HG03521 (cell line): Measurements from ENCODE around the gene FBXL19.

Source experiments
- ATAC-seq: cut with Tn5 transposase; IDR thresholded peaks from one replicate; pipeline ENCODE4 v1.9.1; 2021; ENCODE audit warnings: mild to moderate bottlenecking, moderate library complexity; ENCODE audit not compliant: unreplicated experiment

Gene FBXL19

DNA sequence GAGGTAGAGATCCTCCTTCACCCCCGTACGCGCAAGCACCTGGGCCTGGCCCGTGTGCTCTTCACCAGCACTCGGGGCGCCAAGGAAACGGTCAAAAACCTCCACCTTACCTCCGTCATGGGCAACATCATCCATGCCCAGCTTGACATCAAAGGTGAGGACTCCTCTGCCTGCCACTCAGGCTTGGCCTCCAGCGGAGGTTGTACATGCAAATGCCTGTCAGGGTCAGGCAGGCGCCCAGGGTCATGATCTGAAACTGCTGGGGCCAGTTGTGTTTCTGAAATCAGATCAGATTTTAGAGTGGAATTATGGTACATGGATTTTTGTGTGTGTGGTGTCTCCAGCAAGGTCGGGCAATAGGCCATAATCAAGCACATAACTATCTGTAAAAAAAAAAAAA lies 38.0 kb downstream of the FBXL19 start:
- no peak for ATAC-seq

DNA sequence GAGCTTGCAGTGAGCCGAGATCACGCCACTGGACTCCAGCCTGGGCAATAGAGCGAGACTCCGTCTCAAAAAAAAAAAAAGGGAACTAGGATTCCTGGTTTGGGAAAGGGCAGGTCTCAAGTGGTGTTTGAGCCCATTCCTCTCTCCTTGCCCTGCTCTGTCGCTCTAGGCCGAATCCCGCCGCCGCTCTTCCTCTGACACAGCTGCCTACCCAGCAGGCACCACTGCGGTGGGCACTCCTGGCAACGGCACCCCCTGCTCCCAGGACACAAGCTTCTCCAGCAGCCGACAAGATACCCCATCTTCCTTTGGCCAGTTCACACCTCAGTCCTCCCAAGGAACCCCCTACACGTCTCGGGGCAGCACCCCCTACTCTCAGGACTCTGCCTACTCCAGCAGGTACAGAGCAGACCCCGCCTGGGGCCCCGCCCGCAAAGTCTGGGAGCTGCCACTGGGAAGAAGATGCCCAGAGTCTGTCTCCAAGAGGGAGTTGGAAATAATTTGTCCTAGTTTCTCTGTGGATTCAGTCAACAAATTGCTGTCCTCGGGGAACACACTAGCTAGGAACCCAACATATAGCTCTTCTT lies 40.6 kb downstream of the FBXL19 start:
- no peak for ATAC-seq

DNA sequence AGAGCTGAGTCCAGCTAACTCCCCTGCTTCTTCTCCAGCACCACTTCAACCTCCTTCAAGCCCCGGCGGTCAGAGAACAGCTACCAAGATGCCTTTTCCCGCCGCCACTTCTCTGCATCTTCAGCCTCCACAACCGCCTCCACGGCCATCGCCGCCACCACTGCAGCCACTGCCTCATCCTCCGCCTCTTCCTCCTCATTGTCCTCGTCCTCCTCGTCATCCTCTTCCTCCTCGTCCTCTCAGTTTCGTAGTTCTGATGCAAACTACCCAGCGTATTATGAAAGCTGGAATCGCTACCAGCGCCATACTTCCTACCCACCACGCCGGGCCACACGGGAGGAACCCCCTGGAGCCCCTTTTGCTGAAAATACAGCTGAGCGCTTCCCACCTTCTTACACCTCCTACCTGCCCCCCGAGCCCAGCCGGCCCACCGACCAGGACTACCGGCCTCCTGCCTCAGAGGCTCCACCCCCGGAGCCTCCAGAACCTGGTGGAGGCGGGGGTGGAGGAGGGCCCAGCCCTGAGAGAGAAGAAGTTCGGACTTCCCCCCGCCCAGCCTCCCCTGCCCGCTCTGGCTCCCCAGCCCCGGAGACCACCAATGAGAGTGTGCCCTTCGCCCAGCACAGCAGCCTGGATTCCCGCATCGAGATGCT lies 41.3 kb downstream of the FBXL19 start:
- no peak for ATAC-seq

DNA sequence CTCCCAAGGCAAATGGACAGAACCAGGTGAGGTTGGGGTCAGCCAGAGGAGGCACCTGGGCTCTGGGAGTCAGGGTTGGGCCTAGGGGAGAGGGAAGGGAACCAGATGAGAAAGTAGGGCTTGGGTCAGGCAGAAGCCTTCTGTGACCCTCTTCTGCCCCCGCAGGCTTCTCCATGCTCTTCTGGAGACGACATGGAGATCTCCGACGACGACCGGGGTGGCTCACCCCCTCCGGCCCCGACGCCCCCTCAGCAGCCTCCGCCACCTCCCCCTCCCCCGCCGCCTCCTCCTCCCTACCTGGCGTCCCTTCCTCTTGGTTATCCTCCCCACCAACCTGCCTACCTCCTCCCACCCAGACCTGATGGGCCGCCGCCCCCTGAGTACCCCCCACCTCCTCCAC lies 42.1 kb downstream of the FBXL19 start:
- ATAC-seq, result no peak

DNA sequence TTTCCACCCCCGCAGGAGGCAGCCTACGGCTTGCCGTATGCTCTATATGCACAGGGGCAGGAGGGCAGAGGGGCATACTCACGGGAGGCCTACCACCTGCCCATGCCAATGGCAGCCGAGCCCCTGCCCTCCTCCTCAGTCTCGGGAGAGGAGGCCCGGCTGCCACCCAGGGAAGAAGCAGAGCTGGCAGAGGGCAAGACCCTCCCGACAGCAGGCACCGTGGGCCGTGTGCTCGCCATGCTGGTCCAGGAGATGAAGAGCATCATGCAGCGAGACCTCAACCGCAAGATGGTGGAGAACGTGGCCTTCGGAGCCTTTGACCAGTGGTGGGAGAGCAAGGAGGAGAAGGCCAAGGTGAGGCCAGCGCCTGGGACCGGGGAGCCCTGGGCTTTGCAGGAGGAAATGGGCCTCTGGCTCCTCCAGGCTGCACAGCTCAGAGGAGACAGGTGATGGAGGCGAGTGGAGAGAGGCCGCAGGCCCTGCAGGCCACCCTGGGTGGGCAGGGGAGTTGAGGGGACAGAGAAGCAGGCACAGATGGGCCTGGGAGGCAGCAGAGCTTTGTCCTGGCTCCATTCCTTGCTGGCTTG lies 42.8 kb downstream of the FBXL19 start:
- no peak for ATAC-seq

DNA sequence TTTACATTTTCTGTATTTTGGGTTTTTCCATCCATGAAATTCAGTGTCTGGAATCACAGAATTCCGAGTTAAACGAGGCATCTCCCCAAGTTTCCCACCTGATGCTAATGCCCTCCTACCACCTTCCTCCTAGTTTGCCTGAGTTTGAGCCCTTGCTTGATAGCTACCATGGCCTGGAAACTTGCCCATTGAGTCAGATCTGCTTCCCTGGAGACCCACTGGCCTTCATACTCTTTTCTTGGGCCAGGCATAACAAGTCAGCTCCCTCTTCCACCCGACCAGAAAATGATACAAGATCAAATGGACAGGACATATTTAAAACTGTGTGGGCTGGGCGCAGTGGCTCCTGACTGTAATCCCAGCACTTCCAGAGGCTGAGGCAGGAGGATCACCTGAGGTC lies 44.4 kb downstream of the FBXL19 start:
- ATAC-seq, result no peak

DNA sequence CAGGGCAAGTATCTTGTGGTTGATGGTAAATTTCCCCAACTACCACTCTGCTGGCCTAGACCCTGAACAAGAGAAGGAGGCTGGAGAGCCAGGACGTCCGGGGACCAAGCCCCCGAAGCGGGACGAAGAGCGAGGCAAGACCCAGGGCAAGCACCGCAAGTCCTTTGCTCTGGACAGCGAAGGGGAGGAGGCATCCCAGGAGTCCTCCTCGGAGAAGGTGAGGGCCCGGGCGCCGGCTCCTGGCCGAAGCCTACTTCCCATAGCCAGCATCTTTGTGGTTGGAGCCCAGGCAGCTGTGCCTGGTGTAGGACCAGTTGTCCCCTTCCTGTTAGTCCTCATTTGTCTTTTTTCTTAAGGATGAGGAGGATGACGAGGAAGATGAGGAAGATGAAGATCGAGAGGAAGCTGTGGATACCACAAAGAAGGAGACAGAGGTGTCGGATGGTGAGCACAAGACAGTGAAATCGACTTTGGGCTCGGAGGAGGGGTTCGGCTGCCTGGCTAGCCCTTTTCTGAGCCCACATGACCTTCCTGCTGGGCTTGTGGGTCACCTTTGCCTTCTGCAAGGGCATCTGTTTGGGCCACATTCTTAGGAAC lies 46.0 kb downstream of the FBXL19 start:
- ATAC-seq, result no peak

DNA sequence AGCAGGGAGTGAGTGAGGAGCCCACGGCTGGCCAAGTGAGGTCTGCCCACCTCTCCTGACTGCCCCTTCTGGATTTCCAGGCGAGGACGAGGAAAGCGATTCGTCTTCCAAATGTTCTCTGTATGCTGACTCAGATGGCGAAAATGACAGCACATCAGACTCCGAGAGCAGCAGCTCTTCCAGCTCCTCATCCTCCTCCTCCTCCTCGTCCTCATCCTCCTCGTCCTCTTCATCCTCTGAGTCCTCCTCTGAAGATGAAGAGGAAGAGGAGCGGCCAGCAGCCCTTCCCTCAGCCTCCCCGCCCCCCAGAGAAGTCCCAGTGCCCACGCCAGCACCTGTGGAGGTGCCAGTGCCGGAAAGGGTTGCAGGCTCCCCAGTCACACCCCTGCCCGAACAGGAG lies 47.9 kb downstream of the FBXL19 start:
- ATAC-seq, result no peak

DNA sequence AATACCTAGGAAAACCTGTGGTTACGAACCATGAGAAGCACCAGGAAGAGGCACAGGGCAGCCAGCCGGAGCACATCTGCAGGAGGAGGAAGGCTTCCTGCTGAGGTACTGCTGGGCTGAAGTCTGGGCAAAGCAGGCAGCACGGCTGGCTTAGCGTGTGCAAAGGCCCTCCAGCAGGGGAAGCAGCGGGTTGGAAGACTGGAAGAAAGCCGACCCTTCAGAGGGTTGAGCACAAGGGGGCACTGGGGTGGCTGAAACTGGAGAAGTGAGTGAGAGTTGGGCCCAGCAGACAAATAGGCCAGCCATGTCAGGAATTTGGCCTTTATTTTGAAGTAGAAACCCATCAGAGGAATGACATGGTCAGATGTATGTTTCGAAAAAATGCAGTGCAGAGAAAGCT lies 49.5 kb downstream of the FBXL19 start:
- no peak for ATAC-seq

DNA sequence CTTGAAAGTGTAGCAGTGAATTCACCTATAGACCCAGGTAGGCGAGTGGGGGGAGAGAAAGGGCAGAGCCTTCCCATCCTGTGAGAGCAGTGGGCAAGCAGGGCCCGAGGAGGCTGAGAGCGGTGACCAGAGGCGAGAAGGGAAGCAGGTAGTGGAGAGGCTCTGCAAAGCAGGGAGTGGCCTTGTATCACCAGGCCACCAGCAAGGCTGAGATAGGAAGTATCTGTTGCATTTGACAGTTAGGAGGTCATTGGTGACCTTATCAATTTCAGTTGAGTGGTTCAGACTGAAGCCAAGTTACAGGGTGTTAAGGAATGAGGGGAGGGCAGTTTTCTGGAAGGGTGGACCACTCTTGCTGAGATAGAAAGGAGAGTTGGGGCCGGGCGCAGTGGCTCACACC lies 51.0 kb downstream of the FBXL19 start:
- ATAC-seq, result no peak

DNA sequence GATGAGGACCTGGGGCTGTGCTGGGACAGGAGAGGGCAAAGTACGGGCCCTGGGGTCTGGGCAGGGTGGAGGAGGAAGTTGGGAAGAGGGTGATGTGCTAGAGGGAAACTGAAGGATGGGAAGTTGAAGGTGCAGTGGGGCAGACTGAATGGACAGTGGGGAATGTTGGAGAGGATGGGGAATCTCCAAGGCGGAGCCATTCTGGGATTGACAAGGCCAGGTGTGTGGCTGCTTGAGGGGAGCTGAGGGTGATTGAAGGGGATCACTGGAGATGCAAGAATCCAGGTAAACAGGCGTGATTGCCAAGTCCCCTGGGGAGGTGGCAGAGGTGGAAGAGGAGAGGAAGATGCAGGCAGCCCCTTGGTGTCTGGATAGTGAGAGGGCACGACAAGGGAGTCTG lies 53.1 kb downstream of the FBXL19 start:
- no peak for ATAC-seq

DNA sequence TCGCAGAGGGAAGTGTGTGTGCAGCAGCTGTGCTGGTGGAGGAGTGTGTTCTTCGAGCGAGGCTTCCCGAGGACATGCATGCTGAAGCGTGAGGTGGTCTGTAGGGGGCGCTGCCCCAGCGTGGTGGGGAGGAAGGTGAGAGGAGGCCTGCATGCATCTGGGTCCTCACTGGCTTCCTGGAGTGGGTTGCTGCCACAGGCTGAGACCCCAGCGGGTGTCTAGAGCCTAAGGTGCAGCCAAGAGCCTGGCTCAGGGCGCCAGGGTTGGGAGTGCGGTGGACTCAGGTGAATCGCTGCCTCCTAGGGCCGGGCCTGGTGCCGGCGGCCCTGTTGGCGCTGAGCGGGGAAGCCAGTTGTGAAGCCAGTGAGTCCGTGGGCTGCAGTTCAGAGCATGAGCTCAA lies 54.1 kb downstream of the FBXL19 start:
- no peak for ATAC-seq

DNA sequence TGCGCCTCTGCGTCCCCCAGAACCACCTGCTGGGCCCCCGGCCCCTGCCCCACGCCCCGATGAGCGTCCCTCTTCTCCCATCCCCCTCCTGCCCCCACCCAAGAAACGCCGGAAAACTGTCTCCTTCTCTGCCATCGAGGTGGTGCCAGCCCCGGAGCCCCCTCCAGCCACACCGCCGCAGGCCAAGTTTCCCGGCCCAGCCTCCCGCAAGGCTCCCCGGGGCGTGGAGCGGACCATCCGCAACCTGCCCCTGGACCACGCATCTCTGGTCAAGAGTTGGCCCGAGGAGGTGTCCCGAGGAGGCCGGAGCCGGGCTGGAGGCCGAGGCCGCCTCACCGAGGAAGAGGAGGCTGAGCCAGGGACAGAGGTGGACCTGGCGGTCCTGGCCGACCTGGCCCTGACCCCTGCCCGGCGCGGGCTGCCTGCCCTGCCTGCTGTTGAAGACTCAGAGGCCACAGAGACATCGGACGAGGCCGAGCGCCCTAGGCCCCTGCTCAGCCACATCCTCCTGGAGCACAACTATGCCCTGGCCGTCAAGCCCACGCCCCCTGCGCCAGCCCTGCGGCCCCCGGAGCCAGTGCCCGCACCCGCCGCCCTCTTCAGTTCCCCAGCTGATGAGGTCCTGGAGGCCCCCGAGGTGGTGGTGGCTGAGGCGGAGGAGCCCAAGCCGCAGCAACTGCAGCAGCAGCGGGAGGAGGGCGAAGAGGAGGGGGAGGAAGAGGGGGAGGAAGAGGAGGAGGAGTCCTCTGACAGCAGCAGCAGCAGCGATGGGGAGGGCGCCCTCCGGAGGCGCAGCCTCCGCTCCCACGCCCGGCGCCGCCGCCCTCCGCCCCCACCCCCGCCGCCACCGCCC lies 56.0 kb downstream of the FBXL19 start:
- no peak for ATAC-seq

DNA sequence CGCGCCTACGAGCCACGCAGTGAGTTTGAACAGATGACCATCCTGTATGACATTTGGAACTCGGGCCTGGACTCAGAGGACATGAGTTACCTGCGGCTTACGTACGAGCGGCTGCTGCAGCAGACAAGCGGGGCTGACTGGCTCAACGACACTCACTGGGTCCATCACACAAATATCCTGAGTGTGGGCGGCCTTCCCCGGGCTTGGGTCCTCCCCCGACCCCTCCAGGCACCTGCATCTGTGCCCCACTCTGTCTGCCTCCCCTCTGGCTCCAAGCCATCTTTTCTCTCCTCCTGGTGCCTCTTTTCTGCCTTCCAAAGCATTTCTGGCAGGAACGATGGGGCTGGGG lies 56.6 kb downstream of the FBXL19 start:
- ATAC-seq, result no peak

DNA sequence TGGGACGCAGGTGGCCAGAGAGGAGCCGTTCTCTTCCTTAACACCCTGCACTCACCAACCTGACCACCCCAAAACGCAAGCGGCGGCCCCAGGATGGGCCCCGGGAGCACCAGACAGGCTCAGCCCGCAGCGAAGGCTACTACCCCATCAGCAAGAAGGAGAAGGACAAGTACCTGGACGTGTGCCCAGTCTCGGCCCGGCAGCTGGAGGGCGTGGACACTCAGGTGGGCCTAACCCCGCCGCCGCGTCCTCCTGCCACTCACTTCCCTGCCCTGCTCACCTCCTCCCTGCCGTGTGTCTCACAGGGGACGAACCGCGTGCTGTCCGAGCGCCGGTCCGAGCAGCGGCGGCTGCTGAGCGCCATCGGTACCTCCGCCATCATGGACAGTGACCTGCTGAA lies 57.1 kb downstream of the FBXL19 start:
- no peak for ATAC-seq

DNA sequence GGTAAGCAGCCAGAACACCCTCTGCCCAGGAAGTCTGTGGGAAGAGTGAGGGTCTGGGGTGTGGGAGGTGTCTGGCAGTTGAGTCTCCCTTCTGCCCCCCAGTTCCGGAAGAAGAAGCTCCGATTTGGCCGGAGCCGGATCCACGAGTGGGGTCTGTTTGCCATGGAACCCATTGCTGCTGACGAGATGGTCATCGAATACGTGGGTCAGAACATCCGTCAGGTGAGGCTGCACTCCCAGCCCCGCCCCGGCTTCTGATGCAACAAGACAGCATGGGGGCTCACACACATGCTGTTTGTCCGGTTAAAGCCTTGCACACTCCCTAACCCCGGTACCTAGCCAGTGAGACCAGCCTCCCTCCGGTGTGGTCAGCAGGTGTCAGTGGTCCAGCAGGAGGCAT lies 57.6 kb downstream of the FBXL19 start:
- no peak for ATAC-seq

DNA sequence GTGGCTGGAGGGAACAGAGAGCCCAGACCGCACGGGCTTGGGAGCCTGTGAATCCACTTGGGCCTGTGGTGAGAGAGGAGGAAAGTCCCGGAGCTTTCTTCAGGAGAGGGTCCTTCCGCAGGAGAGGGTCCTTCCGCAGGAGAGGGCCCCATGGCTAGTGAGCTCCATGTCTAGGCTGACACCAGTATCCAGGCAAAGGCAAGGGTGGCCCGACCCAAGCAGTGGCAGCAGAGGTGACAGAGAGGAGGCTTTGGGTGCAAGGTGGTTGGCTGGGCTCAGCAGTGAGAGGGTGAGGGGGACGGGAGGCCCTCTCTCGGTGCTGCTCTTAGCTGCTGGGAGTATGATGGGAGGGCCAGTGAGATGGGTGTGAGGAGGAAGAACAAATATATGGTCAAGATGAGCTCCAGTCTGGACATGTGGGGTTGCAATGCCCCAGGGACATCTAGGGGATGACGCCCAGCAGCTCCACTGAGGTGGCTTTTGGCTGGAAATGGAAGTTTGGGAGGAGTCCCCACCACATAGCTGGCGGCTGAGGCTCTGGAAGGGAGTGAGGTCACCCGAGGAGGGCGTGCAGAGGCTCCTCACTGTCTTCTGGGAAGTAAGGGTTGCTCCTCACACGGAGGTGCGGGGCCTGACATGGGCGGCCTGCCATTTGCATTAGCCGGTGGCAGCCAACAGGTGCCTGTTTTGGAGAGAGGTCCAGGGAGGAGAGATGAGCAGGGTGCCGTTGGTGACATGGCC lies 59.3 kb downstream of the FBXL19 start:
- ATAC-seq, result no peak

DNA sequence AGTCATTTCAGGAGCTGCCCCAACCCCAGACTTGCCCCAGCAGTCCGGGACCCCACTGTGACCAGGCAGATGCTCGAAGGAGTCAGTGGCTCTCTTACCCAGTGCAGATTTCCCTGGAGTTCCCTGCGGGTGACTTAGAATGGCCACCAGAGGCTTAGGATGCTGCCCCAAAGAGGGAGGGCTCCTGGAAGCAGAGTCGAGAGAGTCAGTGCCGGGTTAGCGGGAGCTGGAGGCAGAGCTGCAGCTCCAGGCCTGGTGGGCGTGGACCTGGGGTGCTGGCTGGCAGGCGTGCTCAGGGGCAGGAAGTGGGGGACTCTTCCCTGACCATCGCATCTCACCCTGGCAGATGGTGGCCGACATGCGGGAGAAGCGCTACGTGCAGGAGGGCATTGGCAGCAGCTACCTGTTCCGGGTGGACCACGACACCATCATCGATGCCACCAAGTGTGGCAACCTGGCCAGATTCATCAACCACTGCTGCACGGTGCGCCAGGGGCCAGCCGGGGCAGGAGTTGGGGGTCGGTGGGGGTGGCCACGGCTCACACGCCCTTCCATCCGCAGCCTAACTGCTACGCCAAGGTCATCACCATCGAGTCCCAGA lies 60.0 kb downstream of the FBXL19 start:
- no peak for ATAC-seq

DNA sequence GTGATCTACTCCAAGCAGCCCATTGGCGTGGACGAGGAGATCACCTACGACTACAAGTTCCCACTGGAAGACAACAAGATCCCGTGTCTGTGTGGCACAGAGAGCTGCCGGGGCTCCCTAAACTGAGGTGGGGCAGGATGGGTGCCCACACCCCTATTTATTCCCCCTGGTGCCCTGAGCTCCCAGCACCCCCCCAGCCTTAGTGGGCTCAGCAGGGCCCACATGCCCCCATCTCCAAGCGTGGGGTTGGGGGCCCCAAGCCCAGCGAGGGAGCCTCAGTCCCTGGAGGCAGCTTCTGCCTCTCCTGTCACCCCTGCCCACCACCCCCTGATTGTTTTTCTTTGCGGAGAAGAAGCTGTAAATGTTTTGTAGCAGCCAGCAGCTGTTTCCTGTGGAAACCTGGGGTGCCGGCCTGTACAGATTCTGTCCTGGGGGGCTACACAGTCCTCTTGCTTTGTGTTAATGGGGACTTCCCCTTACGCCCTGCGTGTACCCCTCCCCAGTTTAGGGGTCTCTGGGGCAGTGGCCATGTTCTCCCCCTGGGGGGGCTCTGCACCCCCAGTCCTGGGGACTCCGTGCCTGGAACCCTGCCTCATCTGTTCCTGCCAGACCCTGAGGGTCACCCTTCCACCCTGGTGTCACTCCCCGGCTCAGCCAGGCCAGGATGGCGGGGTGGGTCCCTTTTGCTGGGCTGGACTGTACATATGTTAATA lies 60.7 kb downstream of the FBXL19 start:
- no peak for ATAC-seq
